NOMO-1 treated with DMSO at 0.1 percent for 48 hours (cell line): ENCODE results near the gene GGTLC2.
"Not testable (repeated sequence)": the region's sequence is repeated elsewhere in the genome, so short reads cannot be mapped to it uniquely, and the experiment has no call there.

ENCODE experiments used
- DNase-seq: peaks from one replicate; lab custom pipeline; 2025; ENCODE audit not compliant: unreplicated experiment; lab: John Stamatoyannopoulos, UW

GGTLC2 gene

DNA sequence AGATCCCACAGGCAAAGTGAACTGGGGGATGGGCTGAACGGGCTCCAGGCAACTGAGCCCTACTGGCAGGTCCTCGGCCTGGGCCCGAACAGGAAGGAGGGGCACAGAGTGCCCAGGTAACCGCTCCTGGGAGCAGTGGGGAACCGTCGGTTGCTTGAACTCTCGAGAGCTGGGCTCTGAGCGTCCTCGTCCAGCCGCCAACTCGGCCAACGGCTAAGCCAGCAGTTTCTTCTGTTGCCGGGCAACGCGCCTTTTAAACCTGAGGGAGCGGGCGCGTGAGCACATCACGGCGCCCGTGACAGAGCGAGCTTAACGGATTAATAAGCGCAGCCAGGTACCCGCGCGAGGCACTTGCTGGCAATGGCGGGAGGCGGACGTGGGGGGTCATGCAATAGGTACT lies at the start of gene GGTLC2:
TSS of gene GGTLC2 (plus strand) at position 301 of the 400 bp plus-strand sequence. CDS start 1,732 bp downstream, outside the sequence.
- not testable (repeated sequence) for DNase-seq

DNA sequence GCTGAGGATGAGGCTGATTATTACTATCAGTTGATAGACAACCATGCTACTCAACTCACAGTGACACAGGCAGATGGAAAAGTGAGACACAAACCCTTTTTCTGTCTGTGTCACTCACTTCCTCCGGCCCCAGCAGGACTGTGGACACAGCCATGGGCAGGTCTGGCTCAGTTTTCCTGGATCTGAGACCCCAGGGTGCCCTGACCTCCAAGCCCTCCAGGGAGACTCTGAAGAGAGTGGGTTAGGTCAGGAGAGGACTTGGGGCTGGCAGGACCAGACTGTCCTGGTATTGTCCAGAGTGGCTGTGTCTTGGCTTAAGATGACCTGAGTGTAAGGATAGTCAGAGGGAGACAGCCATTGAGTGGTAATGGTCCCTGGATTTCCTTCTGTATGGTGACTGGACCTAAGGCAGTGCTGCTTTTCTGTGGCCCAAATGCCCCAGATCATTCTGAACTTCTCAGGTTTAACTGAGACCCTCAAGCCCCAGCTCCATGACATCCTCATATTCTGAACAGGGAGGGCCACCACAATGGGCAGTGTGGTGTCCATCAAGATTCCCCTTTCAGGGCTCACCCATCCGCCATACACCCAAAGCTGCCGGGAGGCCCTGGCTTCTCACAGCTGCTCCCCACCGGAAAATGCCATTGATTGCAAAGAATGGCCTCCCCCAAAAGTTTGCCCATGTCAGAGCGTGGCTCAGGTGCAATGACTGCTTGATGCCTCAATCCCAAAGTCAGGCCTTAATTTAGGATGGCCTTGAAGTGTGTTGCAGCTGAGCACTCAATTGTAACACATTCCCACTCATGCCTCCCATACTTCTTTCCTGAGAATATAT lies 49.2 kb upstream of the GGTLC2 start:
- DNase-seq: no peak

DNA sequence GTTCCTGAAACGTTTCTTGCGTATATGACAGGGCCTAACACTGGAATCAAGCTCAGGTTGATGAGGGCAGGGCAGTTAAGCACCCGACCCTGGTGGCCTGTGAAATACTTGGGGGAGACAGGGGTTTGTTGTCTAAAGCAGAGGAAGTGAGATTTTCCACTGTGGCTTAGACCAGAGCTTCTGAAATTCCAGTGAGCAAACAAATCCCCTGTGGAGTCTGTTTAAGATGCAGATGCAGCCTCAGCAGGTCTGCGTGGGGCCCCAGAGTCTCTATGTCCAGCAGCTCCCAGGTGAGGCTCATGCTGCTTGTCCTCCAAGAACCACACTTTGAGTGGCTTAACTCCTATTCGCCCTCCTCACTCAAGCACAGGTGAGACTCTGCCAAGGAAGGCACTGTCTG lies 46.3 kb upstream of the GGTLC2 start:
- no peak for DNase-seq

DNA sequence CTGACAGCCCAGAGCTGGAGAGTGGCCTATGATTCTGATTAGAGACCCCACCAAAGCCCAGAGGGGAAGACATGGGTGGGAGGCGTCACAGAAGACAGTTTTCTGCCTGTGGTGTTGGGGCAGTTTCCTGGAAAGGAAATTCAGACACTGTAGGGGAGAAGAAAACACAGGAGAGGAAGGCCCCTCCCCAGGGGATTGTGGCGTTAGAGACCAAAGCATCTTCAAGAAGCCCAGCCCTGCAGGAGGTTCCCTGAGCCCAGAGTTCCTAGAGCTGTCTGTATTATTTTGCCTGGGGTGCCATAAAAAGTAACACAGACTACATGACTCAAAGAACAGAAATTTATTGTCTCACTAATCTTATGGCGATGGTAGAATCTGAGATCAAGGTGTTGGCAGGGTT lies 45.2 kb upstream of the GGTLC2 start:
- no peak for DNase-seq

DNA sequence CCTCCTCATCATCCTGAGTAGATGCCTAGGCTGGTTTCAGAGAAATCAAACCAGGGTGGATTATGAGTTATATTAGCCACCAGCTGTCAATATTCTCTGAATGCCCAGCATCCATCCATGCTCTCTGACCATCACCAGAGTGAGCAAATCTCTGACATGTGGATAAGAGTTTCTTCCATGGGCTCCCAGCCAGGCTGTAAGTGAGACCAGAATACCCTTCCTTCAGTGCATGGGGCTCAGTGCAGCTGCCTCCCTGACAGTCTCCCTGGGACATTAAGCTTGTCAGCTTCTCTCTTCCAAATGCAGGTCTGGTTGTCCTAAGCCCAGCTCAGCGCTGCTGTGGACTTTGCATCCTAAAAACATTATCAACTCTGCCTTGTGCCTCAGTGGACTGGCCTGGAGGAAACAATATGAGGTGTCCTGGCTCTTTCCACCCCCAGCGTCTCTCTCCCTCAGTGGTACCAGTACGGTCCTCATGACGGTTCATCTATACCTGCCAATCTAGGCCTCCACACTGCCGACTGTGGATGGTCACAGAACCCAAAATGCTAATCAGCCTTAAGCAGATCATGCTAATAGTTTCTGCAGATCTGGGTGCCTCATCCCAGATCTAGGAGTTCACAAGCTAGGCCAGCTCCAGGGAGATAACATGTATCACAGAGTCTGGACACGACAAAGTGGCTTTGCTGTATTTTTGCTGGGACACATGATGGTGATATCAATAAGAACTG lies 43.7 kb upstream of the GGTLC2 start:
- no peak for DNase-seq

DNA sequence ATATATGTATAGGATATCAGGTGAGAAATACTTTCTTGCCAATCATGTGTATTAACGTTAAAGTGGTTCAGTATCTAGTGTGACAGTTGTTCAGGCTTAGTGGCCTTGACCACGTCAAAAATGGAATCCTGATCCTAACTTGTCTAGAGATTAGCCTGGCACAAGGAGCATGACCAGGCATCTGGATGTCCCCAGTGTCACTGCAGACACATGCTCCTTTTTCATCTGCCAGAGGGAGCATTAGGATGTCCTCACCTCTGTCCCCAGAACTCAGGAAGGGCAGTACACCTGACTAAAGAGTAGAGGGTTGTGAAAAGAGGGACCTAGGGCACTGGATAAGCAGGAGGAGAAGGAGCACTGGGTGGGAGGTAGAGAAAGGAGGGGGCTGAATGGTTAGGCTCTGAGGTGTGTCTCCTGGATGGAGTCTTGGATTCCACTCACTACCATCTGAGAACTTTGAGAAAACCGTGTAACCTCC lies 40.9 kb upstream of the GGTLC2 start:
- DNase-seq: no peak

DNA sequence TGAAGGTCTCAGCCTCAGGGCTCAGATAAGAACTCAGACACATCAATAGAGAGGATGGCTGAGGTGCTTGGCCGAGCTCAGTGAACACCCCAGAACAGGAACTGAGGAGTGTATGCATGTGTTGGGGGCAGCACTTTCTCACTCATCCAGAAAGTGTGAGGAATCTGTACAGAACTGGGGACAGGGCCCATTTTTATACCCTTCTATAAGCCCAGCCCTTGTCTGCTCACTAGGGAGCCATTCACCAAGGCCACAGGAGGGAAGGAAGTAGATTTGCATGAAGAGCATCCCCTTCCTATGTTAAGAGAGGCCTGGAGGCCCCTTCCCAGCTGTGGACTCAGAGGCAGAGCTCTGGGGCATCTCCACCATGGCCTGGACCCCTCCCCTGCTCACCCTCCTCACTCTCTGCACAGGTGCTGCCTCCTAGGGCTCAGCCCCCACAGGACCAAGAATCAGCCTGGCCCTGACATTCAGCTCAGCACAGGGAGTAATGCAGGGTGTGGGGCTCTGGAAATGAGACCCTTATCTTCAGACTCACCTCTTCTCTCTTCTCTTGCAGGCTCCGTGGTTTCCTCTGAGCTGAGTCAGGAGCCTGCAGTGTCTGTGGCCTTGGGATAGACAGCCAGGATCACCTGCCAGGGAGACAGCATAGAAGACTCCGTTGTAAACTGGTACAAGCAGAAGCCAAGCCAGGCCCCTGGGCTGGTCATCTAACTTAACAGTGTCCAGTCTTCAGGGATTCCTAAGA lies 39.9 kb upstream of the GGTLC2 start:
- DNase-seq: no peak

DNA sequence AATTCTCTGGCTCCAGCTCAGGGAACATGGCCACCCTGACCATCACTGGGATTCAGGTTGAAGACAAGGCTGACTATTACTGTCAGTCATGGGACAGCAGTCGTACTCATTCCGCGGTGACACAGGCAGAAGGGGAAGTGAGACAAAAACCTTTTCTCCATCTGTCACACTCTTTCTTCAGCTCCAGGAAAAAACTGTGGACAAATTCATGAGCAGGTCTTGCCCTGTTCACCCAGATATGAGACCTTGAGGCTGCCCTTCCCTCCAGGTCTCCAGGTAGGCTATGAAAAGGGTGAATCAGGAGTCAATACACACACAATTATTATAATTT lies 39.4 kb upstream of the GGTLC2 start:
- peak; percentile 18 for DNase-seq

DNA sequence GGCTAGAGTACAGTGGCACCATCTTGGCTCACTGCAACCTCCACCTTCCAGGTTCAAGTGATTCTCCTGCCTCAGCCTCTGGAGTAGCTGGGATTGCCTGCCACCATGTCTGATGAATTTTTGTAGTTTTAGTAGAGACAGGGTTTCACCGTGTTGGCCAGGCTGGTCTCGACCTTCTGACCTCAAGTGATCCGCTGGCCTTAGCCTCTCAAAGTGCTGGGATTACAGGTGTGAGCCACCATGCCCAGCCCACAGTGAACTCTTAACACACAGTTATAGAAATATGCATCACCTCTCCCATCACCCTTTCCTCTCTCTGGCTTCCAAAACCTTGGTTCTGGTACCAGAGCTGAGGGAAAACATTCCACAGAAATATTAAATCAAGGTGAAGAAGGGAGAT lies 36.4 kb upstream of the GGTLC2 start:
- DNase-seq: not testable (repeated sequence)

DNA sequence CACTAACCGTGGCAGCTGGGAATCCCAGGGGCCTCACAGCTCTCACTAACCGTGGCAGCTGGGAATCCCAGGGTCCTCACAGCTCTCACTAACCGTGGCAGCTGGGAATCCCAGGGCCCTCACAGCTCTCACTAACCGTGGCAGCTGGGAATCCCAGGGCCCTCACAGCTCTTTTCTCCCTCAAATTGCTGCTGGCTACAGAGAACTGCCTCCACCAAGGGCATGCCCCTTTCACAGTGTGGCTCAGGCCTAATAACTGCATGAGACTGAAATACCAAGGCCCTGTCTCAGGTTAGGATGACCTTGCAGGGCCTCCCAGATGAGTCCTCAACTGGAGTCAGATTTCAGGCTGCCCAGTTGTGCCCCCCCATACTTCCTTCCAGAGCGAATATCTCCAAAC lies 35.1 kb upstream of the GGTLC2 start:
- no peak for DNase-seq

DNA sequence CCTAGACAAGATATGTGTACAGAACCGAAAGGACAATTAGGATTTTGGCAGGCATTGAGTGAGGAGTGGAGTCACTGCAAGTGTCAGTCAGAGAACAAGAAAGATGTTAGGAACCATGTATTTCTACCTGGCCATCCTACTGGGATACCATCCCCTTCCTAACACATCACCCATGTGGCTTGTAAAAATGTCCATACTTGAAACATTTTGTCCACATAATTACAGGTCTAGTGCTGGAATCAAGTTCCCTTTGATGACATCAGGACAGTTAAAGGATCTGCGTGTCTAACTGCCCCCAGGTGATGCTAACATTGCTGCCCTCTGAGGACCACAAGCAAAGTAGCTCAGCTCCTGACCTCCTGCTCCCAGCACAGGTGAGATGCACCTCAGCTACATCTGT lies 31.9 kb upstream of the GGTLC2 start:
- DNase-seq: no peak

DNA sequence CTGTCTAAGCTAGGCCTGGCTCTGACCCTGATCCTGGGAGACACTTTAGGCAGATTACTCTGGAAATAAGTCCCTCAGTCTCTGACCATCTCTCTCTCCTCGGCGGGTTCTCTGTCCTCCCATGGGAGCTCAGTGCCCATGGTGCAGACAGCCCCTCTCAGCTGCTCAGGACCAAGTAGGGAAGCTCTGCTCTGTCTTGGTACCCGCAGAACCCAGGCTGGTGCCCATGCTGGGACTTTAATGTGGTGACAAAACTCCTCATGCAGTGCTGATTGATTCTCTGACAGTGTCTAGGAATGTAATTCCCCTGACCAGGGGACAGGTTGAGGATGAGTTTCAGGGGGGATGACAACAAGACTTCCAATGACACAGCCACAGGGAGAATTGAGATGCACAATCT lies 30.3 kb upstream of the GGTLC2 start:
- no peak for DNase-seq

DNA sequence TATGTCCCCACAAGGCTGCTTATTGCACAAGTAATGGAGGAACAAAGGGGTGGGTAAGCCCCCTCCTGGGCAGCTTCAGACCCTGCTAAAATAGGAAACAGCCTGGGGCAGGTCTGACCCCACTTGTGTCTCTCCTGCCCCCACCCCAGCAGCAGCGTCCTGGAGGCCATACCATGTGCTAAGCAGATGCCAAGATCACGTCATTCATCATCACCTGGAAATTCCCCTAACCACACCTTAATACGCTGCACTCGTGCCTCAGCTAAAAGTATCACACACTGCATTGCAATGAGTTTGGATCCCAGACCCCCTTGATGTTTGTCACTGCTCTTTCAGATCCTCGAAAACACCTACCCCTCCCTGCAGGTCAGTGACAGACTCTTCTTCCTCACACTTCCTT lies 27.8 kb upstream of the GGTLC2 start:
- DNase-seq: no peak

DNA sequence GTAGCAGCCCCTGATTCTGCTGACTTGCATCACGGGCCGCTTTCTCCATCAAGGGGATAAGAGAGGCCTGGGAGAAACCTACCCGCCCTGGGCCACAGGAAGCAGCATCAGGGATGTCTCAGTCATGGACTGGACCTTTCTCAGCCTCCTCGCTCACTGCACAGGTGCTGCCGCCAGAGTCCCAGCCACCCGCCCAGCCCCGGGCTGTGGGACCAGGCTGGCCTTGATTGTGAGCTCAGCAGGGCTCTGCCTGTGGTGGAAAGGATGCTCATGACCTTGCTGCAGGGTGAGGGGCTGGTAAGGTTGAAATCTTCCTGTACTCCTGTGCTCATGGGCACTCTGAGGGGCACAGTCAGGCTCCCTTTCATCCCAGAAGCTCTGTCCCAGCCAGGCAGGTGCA lies 26.0 kb upstream of the GGTLC2 start:
- no peak for DNase-seq

DNA sequence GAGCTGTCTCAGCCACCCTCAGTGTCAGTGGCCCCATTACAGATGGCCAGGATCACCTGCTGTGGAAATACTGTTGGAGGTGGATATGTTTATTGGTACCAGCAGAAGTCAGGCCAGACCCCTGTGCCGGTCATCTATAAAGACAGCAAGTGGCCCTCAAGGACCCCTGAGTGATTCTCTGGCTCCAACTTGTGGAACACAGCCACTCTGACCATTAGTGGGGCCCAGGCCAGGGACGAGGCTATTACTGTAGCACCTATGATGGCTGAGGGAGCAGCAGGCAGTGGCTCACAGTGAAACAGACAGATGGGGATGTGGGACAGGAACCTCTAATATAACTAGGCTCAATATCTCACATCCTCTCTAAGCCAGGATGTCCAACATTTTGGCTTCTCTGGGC lies 25.5 kb upstream of the GGTLC2 start:
- no peak for DNase-seq

DNA sequence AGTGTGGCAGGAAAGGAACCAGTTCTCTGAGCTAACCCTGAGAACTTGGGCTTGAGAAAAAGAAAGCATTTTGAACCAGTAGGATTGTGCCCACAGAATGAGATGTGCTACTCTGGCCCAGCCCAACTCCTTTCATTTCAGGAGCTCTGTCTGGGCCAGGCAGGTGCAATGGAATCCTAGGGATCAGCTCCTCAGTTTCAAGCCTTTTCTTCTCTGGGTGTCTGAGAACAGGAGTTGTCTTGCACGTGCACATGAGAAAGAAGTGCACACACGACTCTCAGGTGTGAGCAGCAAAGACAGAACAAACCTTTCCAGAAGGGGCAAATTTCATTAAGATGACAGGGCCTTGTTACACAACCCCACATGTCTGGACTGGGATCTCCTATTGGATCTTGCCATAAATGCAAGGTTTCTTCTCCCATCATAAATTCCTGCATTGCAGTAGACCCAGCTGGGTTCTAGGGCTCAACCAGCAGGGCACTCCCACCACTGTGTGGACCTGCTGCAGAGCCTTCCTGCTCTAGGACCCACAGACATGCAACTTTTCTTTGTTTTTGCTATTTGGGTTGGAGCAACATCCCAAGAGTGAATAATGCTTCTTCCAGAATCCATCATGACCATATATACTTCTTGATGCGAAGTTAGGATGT lies 24.5 kb upstream of the GGTLC2 start:
- DNase-seq: no peak

DNA sequence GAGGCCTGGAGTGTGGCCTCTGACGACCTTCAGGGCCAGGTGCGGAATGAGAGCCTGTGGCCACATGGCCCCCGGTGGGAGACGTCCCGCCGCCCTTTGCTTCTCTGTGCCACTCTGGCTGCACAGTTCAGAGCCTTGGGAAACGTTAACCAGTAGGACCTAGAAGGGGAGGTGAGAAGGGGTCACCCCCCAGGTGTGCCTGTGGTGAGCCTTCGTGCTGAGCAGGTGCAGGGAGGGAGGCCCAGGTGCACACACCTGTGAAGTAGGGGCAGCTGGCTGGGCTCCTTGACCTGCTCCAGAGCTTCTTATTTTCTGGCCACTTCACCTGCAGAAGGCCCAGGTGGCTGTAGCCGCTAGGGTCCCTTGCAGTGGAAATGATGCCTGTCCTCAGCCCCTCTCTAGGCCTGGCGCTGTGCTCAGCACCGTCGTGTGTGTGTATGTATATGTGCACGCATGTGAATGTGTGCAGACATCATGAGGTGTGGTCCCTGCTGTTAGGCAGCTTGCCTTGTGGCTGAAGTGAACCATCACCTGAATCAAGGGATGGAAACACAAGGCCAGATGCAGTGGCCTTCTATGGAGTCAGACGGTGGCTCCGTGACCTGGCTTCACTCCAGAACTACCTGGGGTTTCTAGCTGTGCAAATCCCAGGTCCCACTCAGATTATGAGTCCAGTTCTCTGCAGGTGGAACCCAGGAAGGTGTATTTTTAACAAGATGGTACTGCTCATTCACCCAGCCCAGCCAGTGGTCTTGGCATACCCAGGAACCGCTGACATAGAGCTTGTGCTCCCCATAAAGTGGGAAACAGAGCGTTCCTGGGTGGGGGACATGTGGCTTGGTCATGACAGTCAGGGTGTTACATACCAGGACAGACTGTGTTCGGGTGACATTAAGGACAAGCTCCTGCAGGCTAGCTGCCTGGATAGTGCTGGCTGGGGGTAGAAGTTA lies 15.6 kb upstream of the GGTLC2 start:
- not testable (repeated sequence) for DNase-seq

DNA sequence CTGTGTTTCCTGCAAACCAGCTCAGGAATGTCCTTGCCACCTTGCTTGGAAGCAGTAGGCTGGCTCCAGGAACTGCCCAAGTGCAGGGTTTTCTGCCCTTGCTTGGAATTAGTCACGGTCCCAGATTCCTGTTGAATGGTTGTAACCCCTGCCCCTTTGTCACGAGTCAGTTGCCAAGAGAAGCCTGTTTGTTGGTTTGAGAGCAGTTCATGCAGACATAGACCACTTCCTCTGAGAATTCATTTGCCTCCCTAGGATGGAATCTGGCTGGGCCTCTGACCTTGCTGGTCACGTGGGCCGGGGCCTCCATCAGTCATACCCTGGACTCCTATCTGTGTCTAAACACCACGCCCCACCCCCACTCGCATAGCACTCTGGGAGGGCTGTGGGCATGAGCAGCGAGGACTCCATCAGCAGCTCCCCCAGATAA lies 13.2 kb upstream of the GGTLC2 start:
- not testable (repeated sequence) for DNase-seq

DNA sequence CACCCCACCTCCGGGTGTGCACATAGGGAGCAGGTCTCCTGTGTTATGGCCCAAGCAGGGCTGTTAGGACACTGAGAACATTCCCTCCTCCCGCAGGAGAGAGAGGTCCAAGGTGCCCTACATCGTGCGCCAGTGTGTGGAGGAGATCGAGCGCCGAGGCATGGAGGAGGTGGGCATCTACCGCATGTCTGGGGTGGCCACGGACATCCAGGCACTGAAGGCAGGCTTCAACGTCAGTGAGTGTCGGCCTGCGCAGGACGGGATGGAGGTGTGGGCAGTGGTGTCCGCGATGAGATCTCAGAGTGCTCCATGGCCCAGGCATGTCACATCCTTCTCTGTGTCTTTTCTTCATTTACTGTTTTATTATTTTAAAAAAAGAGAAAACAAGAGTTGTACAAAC lies 12.2 kb upstream of the GGTLC2 start:
- DNase-seq: not testable (repeated sequence)

DNA sequence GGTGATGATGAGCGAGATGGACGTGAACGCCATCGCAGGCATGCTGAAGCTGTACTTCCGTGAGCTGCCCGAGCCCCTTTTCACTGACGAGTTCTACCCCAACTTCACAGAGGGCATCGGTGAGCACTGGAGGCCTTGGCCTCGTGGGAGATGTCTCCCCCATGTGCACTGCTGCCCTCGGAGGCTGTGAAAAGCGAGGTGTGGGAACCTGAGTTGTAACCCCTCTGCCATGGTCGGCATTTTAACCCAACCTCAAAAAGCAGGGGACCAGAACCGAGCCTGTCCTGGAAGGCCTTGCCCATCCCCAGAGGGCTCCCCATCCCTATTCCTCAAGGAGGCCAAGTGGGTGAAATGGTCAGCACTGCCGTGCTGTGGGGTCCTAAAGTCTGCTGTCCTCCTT lies 10.9 kb upstream of the GGTLC2 start:
- not testable (repeated sequence) for DNase-seq
